Endothelial cell of umbilical vein (primary cell): ENCODE data around the gene GXYLT2. TPM values are rescaled to one million over a fixed set of nuclear protein-coding genes. Genes with fewer than 3 reads are reported as not detected.

ENCODE experiments used
- BruUV-seq: library from RNA; stranded (reverse); fragments of 400-500 nt; replicated peaks from 2 replicates; lab custom pipeline; 2021; lab: Mats Ljungman, UMichigan
- CTCF ChIA-PET: fragments of 300-600, 350-600 bp; sonication (Branson Sonifier 250); formaldehyde crosslinking; loops from one replicate; lab custom pipeline; 2021; ENCODE audit warnings: antibody characterized with exemption, inconsistent platforms; lab: Charles Lee
- POLR2A ChIA-PET: fragments of 300-600, 350-600 bp; sonication (Branson Sonifier 250); formaldehyde crosslinking; loops from one replicate; lab custom pipeline; 2021; ENCODE audit warnings: antibody characterized with exemption, inconsistent platforms; lab: Charles Lee
- DNase-seq: peaks from one replicate; pipeline ENCODE4 v3.0.0-alpha.2; 2011; ENCODE audit warnings: low read depth, low spot score
- FAIRE-seq: peaks from 2 replicates; lab custom pipeline; 2011; peaks lifted over from hg19 to GRCh38; lab: Jason Lieb, UNC
- H2AFZ ChIP-seq: 2 replicates; pipeline ENCODE4 v1.6.0; 2012; ENCODE audit warnings: low read depth, low read length, control low read depth, inconsistent platforms
- H3K27ac ChIP-seq: 2 replicates; pipeline ENCODE4 v1.5.1; 2011; ENCODE audit warnings: low read depth, mild to moderate bottlenecking, control low read depth, low read length, moderate library complexity; ENCODE audit not compliant: insufficient read depth
- H3K27me3 ChIP-seq, 2 experiments: 2 replicates each; pipeline versions ENCODE4 v1.6.0 to v1.6.1; 2011; ENCODE audit warnings: low read length in 2 of 2, mixed read lengths in 1 of 2; ENCODE audit not compliant: control insufficient read depth in 2 of 2, insufficient read depth in 2 of 2
- H3K36me3 ChIP-seq, 2 experiments: 2 replicates in 1 of 2; 3 replicates in 1 of 2; pipeline ENCODE4 v1.5.1; 2011; ENCODE audit warnings: low read length in 2 of 2, mild to moderate bottlenecking in 1 of 2, moderate library complexity in 1 of 2; ENCODE audit not compliant: control insufficient read depth in 2 of 2, insufficient read depth in 2 of 2; ENCODE audit errors: extremely low read depth in 1 of 2
- H3K4me1 ChIP-seq: 3 replicates; pipeline ENCODE4 v1.5.1; 2011; ENCODE audit warnings: mild to moderate bottlenecking, low read length; ENCODE audit not compliant: control insufficient read depth, insufficient read depth; ENCODE audit errors: extremely low read depth
- H3K4me2 ChIP-seq: 2 replicates; pipeline ENCODE4 v1.6.1; 2011; ENCODE audit warnings: low read length, control low read depth, mixed read lengths; ENCODE audit not compliant: insufficient read depth
- H3K4me3 ChIP-seq, 3 experiments: fragments of 200-600 bp in 1 of 3; sonication (generic), shearing (Covaris generic) in 1 of 3; replicated peaks in 1 of 3; 2 replicates each; pipeline ENCODE4 v1.5.1; 2011 to 2016; ENCODE audit warnings: control low read depth in 3 of 3, low read length in 3 of 3, mild to moderate bottlenecking in 2 of 3, inconsistent platforms in 1 of 3, low read depth in 1 of 3, moderate library complexity in 1 of 3; ENCODE audit not compliant: insufficient read depth in 1 of 3
- H3K79me2 ChIP-seq: 2 replicates; pipeline ENCODE4 v1.6.0; 2012; ENCODE audit warnings: low read length, inconsistent platforms; ENCODE audit not compliant: control insufficient read depth, insufficient read depth
- H3K9ac ChIP-seq: replicated peaks from 2 replicates; pipeline ENCODE3; 2011; ENCODE audit warnings: low read length, control low read depth; ENCODE audit not compliant: insufficient read depth; ENCODE audit errors: extremely low read depth
- H3K9me1 ChIP-seq: replicated peaks from 3 replicates; pipeline ENCODE4 v1.6.0; 2011; ENCODE audit warnings: mild to moderate bottlenecking, low read length; ENCODE audit not compliant: control insufficient read depth, insufficient read depth; ENCODE audit errors: extremely low read depth
- H3K9me3 ChIP-seq: replicated peaks from 2 replicates; pipeline ENCODE4 v1.5.1; 2012; ENCODE audit warnings: low read length, inconsistent platforms; ENCODE audit not compliant: control insufficient read depth, insufficient read depth
- H4K20me1 ChIP-seq: replicated peaks from 2 replicates; pipeline ENCODE3; 2011; ENCODE audit warnings: mild to moderate bottlenecking, low read length; ENCODE audit not compliant: control insufficient read depth, insufficient read depth; ENCODE audit errors: extremely low read depth
- EZH2 ChIP-seq: IDR thresholded peaks from 2 replicates; pipeline ENCODE4 v1.6.1; 2012; ENCODE audit warnings: borderline replicate concordance, low read depth, mild to moderate bottlenecking, moderate library complexity, low read length, inconsistent platforms; ENCODE audit not compliant: severe bottlenecking
- FOS ChIP-seq: IDR thresholded peaks from 2 replicates; pipeline ENCODE4 v1.6.1; 2011; ENCODE audit warnings: mild to moderate bottlenecking, low read length, moderate library complexity, borderline replicate concordance; ENCODE audit not compliant: insufficient read depth
- GATA2 ChIP-seq: IDR thresholded peaks from 2 replicates; pipeline ENCODE4 v1.7.0; 2011; ENCODE audit warnings: low read depth, mild to moderate bottlenecking, moderate library complexity, mixed read lengths, low read length; ENCODE audit not compliant: insufficient read length, insufficient read depth
- JUN ChIP-seq: IDR thresholded peaks from 2 replicates; pipeline ENCODE4 v1.6.1; 2011; ENCODE audit warnings: borderline replicate concordance, low read depth; ENCODE audit not compliant: insufficient read length, insufficient read depth
- MAX ChIP-seq: IDR thresholded peaks from 2 replicates; pipeline ENCODE4 v1.6.1; 2011; ENCODE audit not compliant: insufficient read depth, insufficient read length
- MYC ChIP-seq: IDR thresholded peaks from one replicate; pipeline ENCODE4 v1.6.1; 2011; ENCODE audit warnings: mild to moderate bottlenecking, low read depth, low read length
- POLR2A ChIP-seq: IDR thresholded peaks from 2 replicates; pipeline ENCODE4 v1.6.1; 2012; ENCODE audit warnings: low read depth, mild to moderate bottlenecking, control low read depth, low read length
- POLR2AphosphoS5 ChIP-seq: IDR thresholded peaks from 2 replicates; pipeline ENCODE4 v1.6.1; 2012; ENCODE audit warnings: low read depth, mild to moderate bottlenecking, control low read depth, low read length, moderate library complexity; ENCODE audit not compliant: insufficient read depth
- dilution Hi-C: fragments of 300-500 bp; cut with MboI; formaldehyde crosslinking; loops from one replicate; pipeline ENCODE4 v1.15.0; 2019; ENCODE audit warnings: low sequenced_read_pairs; ENCODE audit not compliant: extremely low pct_ligation_motif_present
- intact Hi-C: fragments of 100-400 bp; cut with micrococcal nuclease; formaldehyde crosslinking; loops from one replicate; pipeline ENCODE4 v1.10.0; 2022
- polyA plus RNA-seq, 4 experiments: library from polyadenylated mRNA; depleted of rRNA in 3 of 4; stranded (reverse) in 3 of 4; unstranded in 1 of 4; fragments of >200 nt; gene quantifications; 2 replicates each; pipeline versions ENCODE4 v1.2.1 to v1.2.3, GENCODE V29; 2011 to 2012; ENCODE audit warnings: missing spikeins in 1 of 4
- total RNA-seq: library from RNA; stranded (reverse); gene quantifications from 2 replicates; pipeline ENCODE4 v1.2.3, GENCODE V29; 2021
- TF ChIP-seq, protein P1 (sequence below), 2 donors: IDR thresholded peaks; 1 replicate in 1 of 2; 2 replicates in 1 of 2; pipeline ENCODE4 v1.5.1; 2011; ENCODE audit warnings: low read length in 2 of 2, mild to moderate bottlenecking in 2 of 2, moderate library complexity in 2 of 2, control low read depth in 1 of 2, inconsistent platforms in 1 of 2, low read depth in 1 of 2; ENCODE audit not compliant: insufficient read depth in 1 of 2; ENCODE audit errors: extremely low read depth in 1 of 2

The GXYLT2 gene
- total and polyA plus RNA-seq, 2 donors (not counting 3 experiments of a cell fraction or from before 2014, with no cell fraction given), result 0.07 to 0.24 TPM

- no peak for TF ChIP-seq FOS
- no peak for TF ChIP-seq EZH2
- TF ChIP-seq MAX, result no peak
- no peak for TF ChIP-seq JUN
- no peak for TF ChIP-seq POLR2A
- no peak for TF ChIP-seq POLR2AphosphoS5
- TF ChIP-seq, protein P1, sequence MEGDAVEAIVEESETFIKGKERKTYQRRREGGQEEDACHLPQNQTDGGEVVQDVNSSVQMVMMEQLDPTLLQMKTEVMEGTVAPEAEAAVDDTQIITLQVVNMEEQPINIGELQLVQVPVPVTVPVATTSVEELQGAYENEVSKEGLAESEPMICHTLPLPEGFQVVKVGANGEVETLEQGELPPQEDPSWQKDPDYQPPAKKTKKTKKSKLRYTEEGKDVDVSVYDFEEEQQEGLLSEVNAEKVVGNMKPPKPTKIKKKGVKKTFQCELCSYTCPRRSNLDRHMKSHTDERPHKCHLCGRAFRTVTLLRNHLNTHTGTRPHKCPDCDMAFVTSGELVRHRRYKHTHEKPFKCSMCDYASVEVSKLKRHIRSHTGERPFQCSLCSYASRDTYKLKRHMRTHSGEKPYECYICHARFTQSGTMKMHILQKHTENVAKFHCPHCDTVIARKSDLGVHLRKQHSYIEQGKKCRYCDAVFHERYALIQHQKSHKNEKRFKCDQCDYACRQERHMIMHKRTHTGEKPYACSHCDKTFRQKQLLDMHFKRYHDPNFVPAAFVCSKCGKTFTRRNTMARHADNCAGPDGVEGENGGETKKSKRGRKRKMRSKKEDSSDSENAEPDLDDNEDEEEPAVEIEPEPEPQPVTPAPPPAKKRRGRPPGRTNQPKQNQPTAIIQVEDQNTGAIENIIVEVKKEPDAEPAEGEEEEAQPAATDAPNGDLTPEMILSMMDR (IDR thresholded peaks at IDR 0.05; ENCODE audit: extremely low read depth in 1 of 2, insufficient read depth in 1 of 2, low read depth in 1 of 2, low read length in 2 of 2), result no peak
- TF ChIP-seq MYC, result no peak
- TF ChIP-seq GATA2, result no peak
- BruUV-seq, result no TSS peak
- DNase-seq, result no peak
- no peaks in the 10 kb centered on the region for H3K4me1 ChIP-seq
- H3K36me3 ChIP-seq, result no peaks in the 10 kb centered on the region
- ChIA-PET POLR2A (no interaction called here), CTCF (interaction anchor here (1.3 kb wide), 1 partner anchor 103 kb away, joined by 4 read pairs; no protein-coding TSS in a partner anchor)
- H2AFZ ChIP-seq, result no peak overlapping the region
- dilution Hi-C loops, result no loop called here
- H3K4me3 ChIP-seq, result no peak overlapping the region
- no peaks in the 10 kb centered on the region for H4K20me1 ChIP-seq
- H3K27me3 ChIP-seq, result no peaks in the 10 kb centered on the region
- no peak overlapping the region for H3K4me2 ChIP-seq
- H3K27ac ChIP-seq, result no peak overlapping the region
- H3K9me3 ChIP-seq, result no peaks in the 10 kb centered on the region
- no peaks in the 10 kb centered on the region for H3K79me2 ChIP-seq
- no peak for FAIRE-seq
- H3K9me1 ChIP-seq, result no peaks in the 10 kb centered on the region
- H3K9ac ChIP-seq, result no peak overlapping the region
- intact Hi-C loops, result no loop called here
Observed at GRCh38 chr3:72953325-72953956, 65.6 kb downstream of the GXYLT2 start.
